GM18868 (cell line): ENCODE results near the gene RASSF6.
A peak's percentile ranks its signal among the peaks of the same experiment; 100 is the strongest.
"Not testable (repeated sequence)": the region's sequence is repeated elsewhere in the genome, so short reads cannot be mapped to it uniquely, and the experiment has no call there.

ENCODE experiments used
- ATAC-seq: cut with Tn5 transposase; IDR thresholded peaks from one replicate; pipeline ENCODE4 v1.9.1; 2021; ENCODE audit warnings: mild to moderate bottlenecking, moderate library complexity; ENCODE audit not compliant: unreplicated experiment

Gene RASSF6

GRCh38 chr4:73583666-73584065 is 36.6 kb downstream of the RASSF6 start:
- no peak for ATAC-seq

DNA sequence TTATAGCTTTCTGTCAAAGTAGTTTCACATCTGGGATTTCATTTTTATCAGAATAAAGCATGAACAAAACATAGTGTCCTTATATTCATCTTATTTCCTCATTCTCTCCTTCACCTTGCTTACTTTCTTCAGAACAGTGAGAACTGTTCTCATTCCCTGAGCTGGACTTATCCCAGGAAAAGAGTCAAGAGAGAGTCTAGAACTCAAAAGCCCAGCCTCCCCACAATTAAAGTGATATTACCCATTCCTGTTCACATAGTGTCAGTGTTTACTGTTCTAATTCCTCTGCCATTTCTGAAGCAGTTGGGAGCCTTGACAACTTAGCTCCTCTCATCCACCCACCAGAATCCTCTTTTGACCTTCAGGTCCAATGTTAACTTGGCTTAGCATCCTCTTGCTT is 42.9 kb downstream of the RASSF6 start:
- no peak for ATAC-seq

DNA sequence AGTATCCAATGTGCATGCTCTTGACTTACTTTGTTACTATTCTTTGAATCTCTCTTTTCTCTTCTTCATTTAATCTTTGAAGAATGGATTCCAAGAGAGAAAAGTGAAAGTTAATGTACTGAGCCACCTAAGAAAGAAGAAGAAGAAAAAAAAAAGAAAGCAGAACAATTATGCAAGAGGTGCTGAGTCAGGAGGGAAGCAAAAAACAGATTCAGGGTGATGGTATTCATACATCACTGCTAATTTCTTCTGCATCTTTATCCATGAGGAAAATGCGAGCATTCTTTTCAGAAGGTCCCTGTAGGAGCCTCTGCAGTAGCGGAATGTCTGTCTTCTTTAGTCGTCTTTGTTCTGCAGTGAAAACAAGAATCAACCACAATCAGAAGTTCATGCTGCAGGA is 43.9 kb downstream of the RASSF6 start:
- ATAC-seq = no peak

GRCh38 chr4:73575660-73576059 is 44.6 kb downstream of the RASSF6 start:
- ATAC-seq = peak; percentile 59

GRCh38 chr4:73573794-73574528 is 46.3 kb downstream of the RASSF6 start:
- ATAC-seq = peak; percentile 73

- not testable (repeated sequence) for ATAC-seq
Measured at GRCh38 chr4:73550865-73551264, 69.4 kb downstream of the RASSF6 start.

- ATAC-seq = no peak
Measured at GRCh38 chr4:73544620-73545019, 75.6 kb downstream of the RASSF6 start.

GRCh38 chr4:73541251-73541650 is 79.0 kb downstream of the RASSF6 start:
- ATAC-seq = no peak

GRCh38 chr4:73540826-73541225 is 79.4 kb downstream of the RASSF6 start:
- ATAC-seq = no peak

GRCh38 chr4:73539386-73539785 is 80.8 kb downstream of the RASSF6 start:
- no peak for ATAC-seq

DNA sequence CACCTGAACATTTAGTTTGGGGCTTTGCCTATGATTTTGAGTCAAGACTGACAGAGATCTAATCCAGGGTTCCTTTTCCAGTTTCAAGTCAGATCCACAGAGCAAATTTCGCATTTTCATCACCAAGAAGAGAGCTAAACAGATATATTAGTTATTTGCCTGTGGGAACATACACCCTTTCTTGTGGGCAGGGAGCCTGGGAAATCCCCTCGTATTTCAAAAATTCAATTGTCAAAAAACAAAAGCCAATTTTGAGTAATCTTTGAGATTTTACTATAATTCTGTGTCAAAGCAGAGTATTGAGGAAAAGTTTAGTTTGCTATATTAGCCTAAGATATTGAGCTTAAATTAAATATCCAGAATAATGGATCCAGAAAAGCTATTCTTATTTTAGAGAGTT is 82.1 kb downstream of the RASSF6 start:
- no peak for ATAC-seq

- no peak for ATAC-seq
Measured at GRCh38 chr4:73533515-73534422, 86.5 kb downstream of the RASSF6 start.

GRCh38 chr4:73528171-73528570 is 92.1 kb downstream of the RASSF6 start:
- no peak for ATAC-seq

- ATAC-seq = peak; percentile 48
Measured at GRCh38 chr4:73527196-73527595, 93.0 kb downstream of the RASSF6 start.

DNA sequence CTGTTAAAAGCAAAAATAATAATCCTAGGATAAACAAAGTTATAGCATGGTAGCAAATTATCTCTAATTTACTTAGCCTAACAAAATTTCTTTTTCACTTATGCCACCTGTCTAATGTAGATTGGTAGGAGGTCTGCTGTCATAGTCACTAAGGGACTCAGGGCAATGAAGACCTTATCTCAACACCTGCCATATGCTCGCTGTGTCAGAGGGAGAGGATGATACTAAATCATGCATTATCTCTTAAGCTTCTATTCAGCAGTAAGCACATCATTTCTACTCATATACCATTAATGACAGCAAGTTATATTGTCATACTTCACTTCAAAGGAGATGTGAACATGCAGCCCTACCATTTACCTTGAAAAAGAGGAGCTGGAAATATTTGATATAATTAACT is 94.6 kb downstream of the RASSF6 start:
- ATAC-seq = no peak

GRCh38 chr4:73523126-73523525 is 97.1 kb downstream of the RASSF6 start:
- ATAC-seq = no peak
